Measurements from ENCODE around the gene PPP2R3A. TPM values are rescaled to one million over a fixed set of nuclear protein-coding genes. Genes with fewer than 3 reads are reported as not detected.
A peak's percentile ranks its signal among the peaks of the same experiment; 100 is the strongest.
"Not testable (repeated sequence)": the region's sequence is repeated elsewhere in the genome, so short reads cannot be mapped to it uniquely, and the experiment has no call there.

PPP2R3A gene
- total RNA-seq, 4 donors from 2014 or later = 16.8 to 30.3 (median 25.6) TPM

GRCh38 chr3:136136454-136136853 lies 170.9 kb downstream of the PPP2R3A start:
- intact Hi-C loops (cut with DNase I; ENCODE audit: low total_unique reads) (no loop called here), in situ Hi-C loops (cut with MboI; ENCODE audit: low sequenced_read_pairs in 4 of 4) (no loop called here)
- Histone ChIP-seq H3K9me3 (no peaks in the 10 kb centered on the region), H3K27ac (no peak overlapping the region), H3K4me3 (no peak overlapping the region), H3K36me3 (no peaks in the 10 kb centered on the region), H3K4me1 (no peaks in the 10 kb centered on the region), H3K27me3 (no peaks in the 10 kb centered on the region)
- no peak for TF ChIP-seq POLR2A (IDR thresholded peaks at IDR 0.05)
- TF ChIP-seq, protein P1, sequence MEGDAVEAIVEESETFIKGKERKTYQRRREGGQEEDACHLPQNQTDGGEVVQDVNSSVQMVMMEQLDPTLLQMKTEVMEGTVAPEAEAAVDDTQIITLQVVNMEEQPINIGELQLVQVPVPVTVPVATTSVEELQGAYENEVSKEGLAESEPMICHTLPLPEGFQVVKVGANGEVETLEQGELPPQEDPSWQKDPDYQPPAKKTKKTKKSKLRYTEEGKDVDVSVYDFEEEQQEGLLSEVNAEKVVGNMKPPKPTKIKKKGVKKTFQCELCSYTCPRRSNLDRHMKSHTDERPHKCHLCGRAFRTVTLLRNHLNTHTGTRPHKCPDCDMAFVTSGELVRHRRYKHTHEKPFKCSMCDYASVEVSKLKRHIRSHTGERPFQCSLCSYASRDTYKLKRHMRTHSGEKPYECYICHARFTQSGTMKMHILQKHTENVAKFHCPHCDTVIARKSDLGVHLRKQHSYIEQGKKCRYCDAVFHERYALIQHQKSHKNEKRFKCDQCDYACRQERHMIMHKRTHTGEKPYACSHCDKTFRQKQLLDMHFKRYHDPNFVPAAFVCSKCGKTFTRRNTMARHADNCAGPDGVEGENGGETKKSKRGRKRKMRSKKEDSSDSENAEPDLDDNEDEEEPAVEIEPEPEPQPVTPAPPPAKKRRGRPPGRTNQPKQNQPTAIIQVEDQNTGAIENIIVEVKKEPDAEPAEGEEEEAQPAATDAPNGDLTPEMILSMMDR (IDR thresholded peaks at IDR 0.05 in 4 of 5, conservative IDR thresholded peaks at IDR 0.05 in 1 of 5) = no peak
- ATAC-seq (no peak), DNase-seq (no peak)

DNA sequence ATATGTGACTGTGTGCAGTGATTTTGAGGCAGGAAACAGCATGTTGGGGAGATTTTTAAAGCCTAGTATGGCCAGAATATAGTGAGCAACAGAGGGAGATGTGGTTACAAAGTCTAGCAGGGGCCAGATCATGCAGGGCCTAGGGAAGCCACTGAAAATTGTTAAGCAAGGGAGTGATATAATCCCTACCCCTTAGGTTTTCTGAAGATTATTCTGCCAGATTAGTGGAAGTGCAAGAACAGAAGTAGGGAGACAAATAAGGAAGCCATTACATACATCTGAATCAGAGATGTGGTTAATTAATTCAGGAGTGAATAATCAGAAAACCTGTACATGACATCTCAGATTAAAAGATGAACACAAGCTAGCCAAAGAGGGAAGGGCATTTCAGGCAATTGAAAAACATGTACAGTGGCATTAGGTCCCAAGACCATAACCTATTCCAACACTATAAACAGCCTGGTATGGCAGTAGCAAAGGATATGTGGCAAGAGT lies 175.8 kb downstream of the PPP2R3A start:
- no peak for DNase-seq

DNA sequence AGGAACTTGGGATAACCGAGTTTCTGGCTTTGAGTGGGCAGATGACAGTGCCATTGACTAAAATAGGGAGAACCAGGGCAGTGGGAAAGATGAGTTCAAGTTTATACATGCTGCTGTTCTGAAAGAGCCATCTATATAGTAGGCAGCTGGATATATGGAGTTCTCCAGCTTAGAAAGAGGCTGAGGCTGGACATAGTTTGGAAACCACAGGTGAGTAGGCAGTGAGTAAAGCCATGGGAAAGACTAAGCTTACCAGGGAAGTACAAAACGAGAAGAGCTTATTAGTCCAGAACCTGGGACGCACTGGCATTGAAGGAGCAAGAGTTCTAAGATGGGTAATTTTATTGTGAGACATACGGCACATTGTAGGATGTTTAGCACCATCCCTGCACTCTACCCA lies 176.4 kb downstream of the PPP2R3A start:
- no peak for TF ChIP-seq POLR2A (IDR thresholded peaks at IDR 0.05)
- TF ChIP-seq, protein P1 (IDR thresholded peaks at IDR 0.05 in 4 of 5, conservative IDR thresholded peaks at IDR 0.05 in 1 of 5) = no peak
- no peaks in the 10 kb centered on the region for H3K4me1 ChIP-seq
- H3K27ac ChIP-seq = peak overlapping the region in 3 of 4 donors; percentile 13 to 51 (median 48)
- ATAC-seq (no peak), DNase-seq (no peak)
- H3K9me3 ChIP-seq = no peaks in the 10 kb centered on the region
- no peaks in the 10 kb centered on the region for H3K27me3 ChIP-seq
- intact Hi-C loops (cut with DNase I; ENCODE audit: low total_unique reads) = no loop called here
- in situ Hi-C loops (cut with MboI; ENCODE audit: low sequenced_read_pairs in 4 of 4) = no loop called here
- no peak overlapping the region for H3K4me3 ChIP-seq
- H3K36me3 ChIP-seq = no peaks in the 10 kb centered on the region

More for the DNA sequence above, 175.8 kb downstream of the PPP2R3A start:
- in situ Hi-C loops (cut with MboI; ENCODE audit: low sequenced_read_pairs in 4 of 4) (no loop called here), intact Hi-C loops (cut with DNase I; ENCODE audit: low total_unique reads) (no loop called here)
- H3K27ac ChIP-seq = peak overlapping the region in 3 of 4 donors; percentile 13 to 51 (median 48)
- no peaks in the 10 kb centered on the region for H3K36me3 ChIP-seq
- TF ChIP-seq, protein P1 (IDR thresholded peaks at IDR 0.05 in 4 of 5, conservative IDR thresholded peaks at IDR 0.05 in 1 of 5) = no peak
- no peak for TF ChIP-seq POLR2A (IDR thresholded peaks at IDR 0.05)
- no peak overlapping the region for H3K4me3 ChIP-seq
- no peaks in the 10 kb centered on the region for H3K9me3 ChIP-seq
- H3K4me1 ChIP-seq = no peaks in the 10 kb centered on the region
- H3K27me3 ChIP-seq = no peaks in the 10 kb centered on the region
- no peak for ATAC-seq

DNA sequence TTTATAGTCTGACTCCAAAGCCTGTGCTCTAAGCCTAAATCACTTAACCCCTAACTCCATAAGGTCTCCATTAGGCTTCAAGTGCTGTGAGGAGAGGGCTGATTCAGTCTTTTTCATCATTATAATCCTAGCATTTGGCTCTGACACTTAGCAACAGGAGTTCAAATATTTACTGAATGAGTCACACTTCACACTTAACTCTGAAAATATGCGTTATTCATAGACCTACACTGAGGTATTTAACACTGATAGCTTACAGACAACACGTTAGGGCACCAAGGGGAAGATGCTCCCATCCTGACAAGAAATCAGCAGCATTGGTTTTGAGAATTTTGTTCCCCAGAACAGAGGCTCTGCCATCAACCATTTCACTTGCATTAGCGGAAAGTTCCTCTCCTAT lies 177.1 kb downstream of the PPP2R3A start:
- no peak for TF ChIP-seq POLR2A (IDR thresholded peaks at IDR 0.05)
- TF ChIP-seq, protein P1 (IDR thresholded peaks at IDR 0.05 in 4 of 5, conservative IDR thresholded peaks at IDR 0.05 in 1 of 5) = no peak
- intact Hi-C loops (cut with DNase I; ENCODE audit: low total_unique reads) = no loop called here
- DNase-seq = no peak
- no peaks in the 10 kb centered on the region for H3K9me3 ChIP-seq
- ATAC-seq = peak in 1 of 2 donors; percentile 50
- in situ Hi-C loops (cut with MboI; ENCODE audit: low sequenced_read_pairs in 4 of 4) = no loop called here
- no peak overlapping the region for H3K4me3 ChIP-seq
- no peaks in the 10 kb centered on the region for H3K36me3 ChIP-seq
- no peaks in the 10 kb centered on the region for H3K4me1 ChIP-seq
- no peaks in the 10 kb centered on the region for H3K27me3 ChIP-seq
- H3K27ac ChIP-seq = peak overlapping the region in 1 of 4 donors; percentile 51

GRCh38 chr3:136144397-136144796 lies 178.9 kb downstream of the PPP2R3A start:
- in situ Hi-C loops (cut with MboI; ENCODE audit: low sequenced_read_pairs in 4 of 4); H3K9me3 ChIP-seq; H3K36me3 ChIP-seq; ATAC-seq; intact Hi-C loops (cut with DNase I; ENCODE audit: low total_unique reads); DNase-seq; H3K4me3 ChIP-seq; H3K27me3 ChIP-seq: not testable (repeated sequence)
- H3K27ac ChIP-seq = peak overlapping the region in 1 of 4 donors; percentile 33
- H3K4me1 ChIP-seq = peaks cover 0 to 10% of the 10 kb centered on the region in 2 donors

Measured in gastrocnemius medialis (tissue), 4 donors.